Karpas-422 (cell line): Measurements from ENCODE around the gene LRBA. TPM values are rescaled to one million over a fixed set of nuclear protein-coding genes. Genes with fewer than 3 reads are reported as not detected.

ENCODE experiments used
- DNase-seq: peaks from one replicate; pipeline ENCODE4 v3.0.0-alpha.2; 2015
- H2AFZ ChIP-seq: fragments of 200-600 bp; sonication (generic); 2 replicates; pipeline ENCODE4 v1.6.1; 2014; ENCODE audit warnings: antibody characterized with exemption, low read length, mixed read lengths
- H3K27ac ChIP-seq: fragments of 200-600 bp; sonication (generic); 2 replicates; pipeline ENCODE4 v1.5.1; 2014; ENCODE audit warnings: mild to moderate bottlenecking, low read length, moderate library complexity
- H3K27me3 ChIP-seq: fragments of 200-600 bp; sonication (generic); 2 replicates; pipeline ENCODE4 v1.6.1; 2014; ENCODE audit warnings: low read length, mixed read lengths
- H3K36me3 ChIP-seq: fragments of 200-600 bp; sonication (generic); 2 replicates; pipeline ENCODE4 v1.6.1; 2014; ENCODE audit warnings: low read length, mixed read lengths; ENCODE audit not compliant: insufficient read depth
- H3K4me1 ChIP-seq: fragments of 200-600 bp; sonication (generic); 2 replicates; pipeline ENCODE4 v1.6.1; 2014; ENCODE audit warnings: mild to moderate bottlenecking, low read length, mixed read lengths
- H3K4me2 ChIP-seq: fragments of 200-600 bp; sonication (generic); 2 replicates; pipeline ENCODE4 v1.6.1; 2014; ENCODE audit warnings: low read length, low read depth, mild to moderate bottlenecking; ENCODE audit not compliant: poor library complexity, severe bottlenecking
- H3K4me3 ChIP-seq: fragments of 200-600 bp; sonication (generic); 2 replicates; pipeline ENCODE4 v1.5.1; 2014; ENCODE audit warnings: mild to moderate bottlenecking, antibody characterized with exemption, low read length, mixed read lengths
- H3K79me2 ChIP-seq: fragments of 200-600 bp; sonication (generic); 2 replicates; pipeline ENCODE4 v1.6.1; 2014; ENCODE audit warnings: mild to moderate bottlenecking, low read length, mixed read lengths
- H3K9ac ChIP-seq: fragments of 200-600 bp; sonication (generic); 2 replicates; pipeline ENCODE4 v1.6.0; 2014; ENCODE audit warnings: low read length
- H3K9me2 ChIP-seq: fragments of 200-600 bp; sonication (generic), shearing (Covaris generic); replicated peaks from 2 replicates; pipeline ENCODE4 v1.6.0; 2014; ENCODE audit warnings: mild to moderate bottlenecking, low read length, moderate library complexity; ENCODE audit not compliant: insufficient read depth
- H3K9me3 ChIP-seq: fragments of 300-700, 200-600 bp; sonication (generic); 2 replicates; pipeline ENCODE4 v1.6.1; 2014; ENCODE audit warnings: low read length, mixed read lengths
- H4K20me1 ChIP-seq: fragments of 200-600 bp; sonication (generic); 2 replicates; pipeline ENCODE4 v1.6.1; 2014; ENCODE audit warnings: mild to moderate bottlenecking, antibody characterized with exemption, low read length, low read depth; ENCODE audit not compliant: insufficient read depth
- total RNA-seq: library from RNA; depleted of rRNA; stranded (reverse); fragments of >200 nt; shearing (Covaris generic); gene quantifications from 2 replicates; pipeline ENCODE4 v1.2.3, GENCODE V29; 2014; ENCODE audit warnings: low replicate concordance

LRBA gene
- total RNA-seq, 1 experiment from 2014 or later: 131 TPM

- Histone ChIP-seq H3K9me2 (no peaks in the 10 kb centered on the region), H3K4me3 (no peak overlapping the region), H4K20me1 (no peaks in the 10 kb centered on the region), H3K9ac (no peak overlapping the region), H3K27ac (no peak overlapping the region), H3K27me3 (no peaks in the 10 kb centered on the region), H3K9me3 (no peaks in the 10 kb centered on the region), H3K4me2 (no peak overlapping the region), H3K36me3 (no peaks in the 10 kb centered on the region), H3K4me1 (peaks cover 9% of the 10 kb centered on the region), H3K79me2 (no peaks in the 10 kb centered on the region), H2AFZ (no peak overlapping the region)
- DNase-seq: no peak
These were observed 701.1 kb downstream of the LRBA start for GRCh38 chr4:150314031-150314430.

GRCh38 chr4:150310159-150310895 is 704.8 kb downstream of the LRBA start:
- no peaks in the 10 kb centered on the region for H3K27me3 ChIP-seq
- no peak overlapping the region for H2AFZ ChIP-seq
- no peak overlapping the region for H3K4me2 ChIP-seq
- no peaks in the 10 kb centered on the region for H3K4me1 ChIP-seq
- H3K9ac ChIP-seq: no peak overlapping the region
- H3K36me3 ChIP-seq: no peaks in the 10 kb centered on the region; the same call in 1 of the 2 replicates
- H3K9me2 ChIP-seq: no peaks in the 10 kb centered on the region; the same call in 1 of the 2 replicates
- DNase-seq: no peak
- no peak overlapping the region for H3K4me3 ChIP-seq
- no peak overlapping the region for H3K27ac ChIP-seq
- H4K20me1 ChIP-seq: no peaks in the 10 kb centered on the region
- no peaks in the 10 kb centered on the region for H3K79me2 ChIP-seq
- H3K9me3 ChIP-seq: no peaks in the 10 kb centered on the region

- Histone ChIP-seq H3K9me3 (no peaks in the 10 kb centered on the region), H3K9me2 (no peaks in the 10 kb centered on the region; the same call in 1 of the 2 replicates), H3K4me2 (no peak overlapping the region), H2AFZ (no peak overlapping the region), H4K20me1 (no peaks in the 10 kb centered on the region), H3K79me2 (no peaks in the 10 kb centered on the region), H3K4me1 (no peaks in the 10 kb centered on the region), H3K4me3 (no peak overlapping the region), H3K9ac (no peak overlapping the region), H3K27me3 (no peaks in the 10 kb centered on the region), H3K27ac (no peak overlapping the region), H3K36me3 (no peaks in the 10 kb centered on the region; the same call in 1 of the 2 replicates)
- DNase-seq: no peak
These were observed 706.1 kb downstream of the LRBA start for GRCh38 chr4:150308824-150309472.

GRCh38 chr4:150306719-150307118 is 708.4 kb downstream of the LRBA start:
- no peak overlapping the region for H3K27ac ChIP-seq
- no peak for DNase-seq
- H3K9me3 ChIP-seq: no peaks in the 10 kb centered on the region
- no peak overlapping the region for H3K9ac ChIP-seq
- H3K4me2 ChIP-seq: no peak overlapping the region
- H4K20me1 ChIP-seq: no peaks in the 10 kb centered on the region
- no peaks in the 10 kb centered on the region for H3K79me2 ChIP-seq
- no peak overlapping the region for H3K4me3 ChIP-seq
- no peaks in the 10 kb centered on the region for H3K27me3 ChIP-seq
- H2AFZ ChIP-seq: no peak overlapping the region
- no peaks in the 10 kb centered on the region; the same call in 1 of the 2 replicates for H3K9me2 ChIP-seq
- H3K36me3 ChIP-seq: no peaks in the 10 kb centered on the region; the same call in 1 of the 2 replicates
- H3K4me1 ChIP-seq: no peaks in the 10 kb centered on the region

- H3K4me1 ChIP-seq: no peaks in the 10 kb centered on the region
- no peaks in the 10 kb centered on the region for H3K79me2 ChIP-seq
- no peak overlapping the region for H2AFZ ChIP-seq
- no peak overlapping the region for H3K9ac ChIP-seq
- H3K9me2 ChIP-seq: no peaks in the 10 kb centered on the region; the same call in 1 of the 2 replicates
- no peaks in the 10 kb centered on the region for H4K20me1 ChIP-seq
- DNase-seq: no peak
- H3K27me3 ChIP-seq: no peaks in the 10 kb centered on the region
- H3K4me3 ChIP-seq: no peak overlapping the region
- no peak overlapping the region for H3K4me2 ChIP-seq
- no peaks in the 10 kb centered on the region for H3K9me3 ChIP-seq
- H3K36me3 ChIP-seq: no peaks in the 10 kb centered on the region; the same call in 1 of the 2 replicates
- no peak overlapping the region for H3K27ac ChIP-seq
These were observed 709.1 kb downstream of the LRBA start for GRCh38 chr4:150305995-150306394.

- no peak overlapping the region for H3K4me3 ChIP-seq
- H3K27ac ChIP-seq: no peak overlapping the region
- DNase-seq: no peak
- no peaks in the 10 kb centered on the region for H3K36me3 ChIP-seq
- no peak overlapping the region for H3K9ac ChIP-seq
- no peaks in the 10 kb centered on the region for H3K79me2 ChIP-seq
- H3K9me3 ChIP-seq: no peaks in the 10 kb centered on the region
- H3K4me1 ChIP-seq: no peaks in the 10 kb centered on the region; the same call in 1 of the 2 replicates
- H3K9me2 ChIP-seq: no peaks in the 10 kb centered on the region
- H2AFZ ChIP-seq: no peak overlapping the region
- H4K20me1 ChIP-seq: no peaks in the 10 kb centered on the region
- no peaks in the 10 kb centered on the region for H3K27me3 ChIP-seq
- no peak overlapping the region for H3K4me2 ChIP-seq
These were observed 712.5 kb downstream of the LRBA start for GRCh38 chr4:150302553-150302952.

GRCh38 chr4:150299816-150300215 is 715.3 kb downstream of the LRBA start:
- H3K9ac ChIP-seq: no peak overlapping the region
- no peak overlapping the region for H3K4me2 ChIP-seq
- no peaks in the 10 kb centered on the region for H3K27me3 ChIP-seq
- H3K27ac ChIP-seq: no peak overlapping the region
- no peaks in the 10 kb centered on the region for H3K79me2 ChIP-seq
- H3K4me3 ChIP-seq: no peak overlapping the region
- DNase-seq: no peak
- no peaks in the 10 kb centered on the region for H3K9me2 ChIP-seq
- no peak overlapping the region for H2AFZ ChIP-seq
- H3K36me3 ChIP-seq: no peaks in the 10 kb centered on the region
- H3K4me1 ChIP-seq: no peaks in the 10 kb centered on the region; the same call in 1 of the 2 replicates
- H4K20me1 ChIP-seq: no peaks in the 10 kb centered on the region
- no peaks in the 10 kb centered on the region for H3K9me3 ChIP-seq

- H4K20me1 ChIP-seq: no peaks in the 10 kb centered on the region
- no peaks in the 10 kb centered on the region; the same call in 1 of the 2 replicates for H3K4me1 ChIP-seq
- H3K79me2 ChIP-seq: no peaks in the 10 kb centered on the region
- H3K9ac ChIP-seq: no peak overlapping the region
- peak; percentile 91 for DNase-seq
- H3K27me3 ChIP-seq: no peaks in the 10 kb centered on the region
- no peaks in the 10 kb centered on the region for H3K9me3 ChIP-seq
- no peak overlapping the region for H3K4me3 ChIP-seq
- H3K9me2 ChIP-seq: no peaks in the 10 kb centered on the region
- no peaks in the 10 kb centered on the region for H3K36me3 ChIP-seq
- no peak overlapping the region for H2AFZ ChIP-seq
- H3K27ac ChIP-seq: no peak overlapping the region
- no peak overlapping the region for H3K4me2 ChIP-seq
These were observed 717.1 kb downstream of the LRBA start for GRCh38 chr4:150297861-150298474.
